GM19395 (cell line): Measurements from ENCODE around the gene IFITM2.
"Not testable (repeated sequence)": the region's sequence is repeated elsewhere in the genome, so short reads cannot be mapped to it uniquely, and the experiment has no call there.

Experiments
- ATAC-seq: cut with Tn5 transposase; IDR thresholded peaks from one replicate; pipeline ENCODE4 v1.9.1; 2021; ENCODE audit warnings: mild to moderate bottlenecking, moderate library complexity; ENCODE audit not compliant: unreplicated experiment

The IFITM2 gene

GRCh38 chr11:306645-307371 lies 808 bp upstream of the IFITM2 start:
- no peak for ATAC-seq

- not testable (repeated sequence) for ATAC-seq
These were observed 1.4 kb downstream of the IFITM2 start for GRCh38 chr11:308740-309665.

GRCh38 chr11:309979-310572 lies 2.5 kb downstream of the IFITM2 start:
- not testable (repeated sequence) for ATAC-seq

- not testable (repeated sequence) for ATAC-seq
These were observed 3.6 kb downstream of the IFITM2 start for GRCh38 chr11:311013-311748.

GRCh38 chr11:312092-312816 lies 4.6 kb downstream of the IFITM2 start:
- ATAC-seq = no peak

GRCh38 chr11:313304-313786 lies 5.7 kb downstream of the IFITM2 start:
- ATAC-seq = no peak

- peak; percentile 48 for ATAC-seq
These were observed 6.4 kb downstream of the IFITM2 start, which contains the start of gene IFITM1 for GRCh38 chr11:313787-314553. TSS of gene IFITM1 (plus strand) at chr11:314040. CDS start at chr11:314171, 131 bp downstream.

- not testable (repeated sequence) for ATAC-seq
These were observed 6.9 kb downstream of the IFITM2 start for GRCh38 chr11:314554-314875.

- no peak for ATAC-seq
These were observed 7.5 kb downstream of the IFITM2 start for GRCh38 chr11:315051-315481.

GRCh38 chr11:315516-315994 lies 7.9 kb downstream of the IFITM2 start:
- ATAC-seq = no peak

- no peak for ATAC-seq
These were observed 8.6 kb downstream of the IFITM2 start for GRCh38 chr11:316031-316701.

- no peak for ATAC-seq
These were observed 9.3 kb downstream of the IFITM2 start for GRCh38 chr11:316891-317301.

- ATAC-seq = not testable (repeated sequence)
These were observed 10.2 kb downstream of the IFITM2 start for GRCh38 chr11:317668-318404.

- ATAC-seq = not testable (repeated sequence)
These were observed 10.9 kb downstream of the IFITM2 start for GRCh38 chr11:318405-319120.

- not testable (repeated sequence) for ATAC-seq
These were observed 11.7 kb downstream of the IFITM2 start for GRCh38 chr11:319121-319887.

- ATAC-seq = not testable (repeated sequence)
These were observed 12.3 kb downstream of the IFITM2 start for GRCh38 chr11:319888-320273.
